Superior temporal gyrus (tissue), 1 donor: ENCODE data around the gene BIRC7.
"Not testable (repeated sequence)": the region's sequence is repeated elsewhere in the genome, so short reads cannot be mapped to it uniquely, and the experiment has no call there.

Experiments
- DNase-seq: peaks from one replicate; pipeline ENCODE4 v3.0.0-alpha.2; 2016; ENCODE audit errors: extremely low spot score

Gene BIRC7

DNA sequence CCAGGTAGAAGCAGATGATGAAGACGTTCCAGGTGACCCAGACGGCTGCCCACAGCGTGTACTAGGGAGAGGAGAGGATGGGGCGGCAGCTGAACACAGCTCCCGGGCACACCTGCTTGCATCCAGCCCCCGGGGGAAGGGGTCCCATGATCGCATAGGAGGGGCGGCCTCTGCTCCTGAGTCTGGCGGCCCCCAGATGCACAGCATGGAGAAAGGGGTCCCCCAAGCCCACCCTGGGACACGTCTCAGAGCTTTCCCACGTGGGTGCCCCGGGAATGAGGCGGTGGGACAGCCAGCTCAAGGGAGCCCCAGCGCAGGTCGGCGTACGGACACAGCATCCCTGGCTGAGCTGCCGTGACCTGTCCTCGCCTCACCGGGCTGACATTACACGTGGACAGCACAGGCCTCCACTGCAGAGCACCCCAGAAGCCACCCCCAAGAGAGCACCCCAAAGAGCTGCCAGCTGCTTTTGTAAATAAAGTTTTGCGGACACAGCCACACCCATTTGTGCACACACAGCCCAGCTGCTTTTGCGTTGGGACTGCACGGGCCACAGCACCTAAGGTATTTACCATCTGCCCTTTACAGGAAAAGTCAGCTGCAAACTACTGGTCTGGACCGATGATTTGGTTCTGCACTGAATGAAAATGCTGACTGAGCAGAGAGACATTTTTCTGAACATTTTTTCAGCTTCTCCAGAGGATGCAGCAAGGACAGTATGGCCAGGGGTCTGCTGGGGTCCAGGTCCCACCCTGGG is 13.3 kb downstream of the BIRC7 start:
- DNase-seq: no peak

- no peak for DNase-seq
Observed at GRCh38 chr20:63249891-63250290, 14.2 kb downstream of the BIRC7 start.

DNA sequence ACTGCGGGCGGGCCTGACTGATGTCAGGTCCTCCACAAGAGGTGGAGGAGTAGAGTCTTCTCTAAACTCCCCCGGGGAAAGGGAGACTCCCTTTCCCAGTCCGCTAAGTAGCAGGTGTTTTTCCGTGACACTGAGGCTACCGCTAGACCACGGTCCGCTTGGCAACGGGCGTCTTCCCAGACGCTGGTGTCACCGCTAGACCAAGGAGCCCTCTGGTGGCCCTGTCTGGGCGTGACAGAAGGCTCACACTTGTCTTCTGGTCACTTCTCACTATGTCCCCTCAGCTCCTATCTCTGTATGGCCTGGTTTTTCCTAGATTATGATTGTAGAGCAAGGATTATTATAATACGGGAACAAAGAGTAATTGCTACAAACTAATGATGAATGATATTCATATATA is 15.6 kb downstream of the BIRC7 start:
- DNase-seq: not testable (repeated sequence)

- DNase-seq: peak; percentile 14
Observed at GRCh38 chr20:63252284-63252711, 16.6 kb downstream of the BIRC7 start.

GRCh38 chr20:63253065-63253437 is 17.3 kb downstream of the BIRC7 start:
- no peak for DNase-seq

- DNase-seq: no peak
Observed at GRCh38 chr20:63253438-63254231, 17.9 kb downstream of the BIRC7 start.

DNA sequence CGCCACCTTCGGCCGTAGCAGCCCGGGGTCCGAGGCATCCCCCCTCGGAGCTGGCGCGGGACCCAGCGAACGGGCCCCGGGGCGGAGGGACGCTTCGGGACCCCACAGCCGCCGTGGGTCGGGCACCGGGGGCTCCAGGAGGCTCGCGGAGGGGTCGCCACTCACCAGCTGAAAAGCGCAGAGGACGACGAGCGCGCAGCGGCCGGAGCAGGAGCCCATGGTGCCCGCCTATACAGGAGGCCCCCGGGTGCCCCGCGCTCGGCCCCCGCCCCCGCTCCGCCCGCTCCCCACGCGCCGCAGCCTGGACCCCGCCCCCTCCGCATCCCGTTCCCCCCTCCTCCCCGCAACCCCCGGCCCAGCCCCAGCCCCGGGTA is 18.5 kb downstream of the BIRC7 start, which contains the start of gene NKAIN4:
NKAIN4 (minus strand) TSS at position 232 of the 374 bp plus-strand sequence; CDS start at position 219, 13 bp downstream.
- no peak for DNase-seq

DNA sequence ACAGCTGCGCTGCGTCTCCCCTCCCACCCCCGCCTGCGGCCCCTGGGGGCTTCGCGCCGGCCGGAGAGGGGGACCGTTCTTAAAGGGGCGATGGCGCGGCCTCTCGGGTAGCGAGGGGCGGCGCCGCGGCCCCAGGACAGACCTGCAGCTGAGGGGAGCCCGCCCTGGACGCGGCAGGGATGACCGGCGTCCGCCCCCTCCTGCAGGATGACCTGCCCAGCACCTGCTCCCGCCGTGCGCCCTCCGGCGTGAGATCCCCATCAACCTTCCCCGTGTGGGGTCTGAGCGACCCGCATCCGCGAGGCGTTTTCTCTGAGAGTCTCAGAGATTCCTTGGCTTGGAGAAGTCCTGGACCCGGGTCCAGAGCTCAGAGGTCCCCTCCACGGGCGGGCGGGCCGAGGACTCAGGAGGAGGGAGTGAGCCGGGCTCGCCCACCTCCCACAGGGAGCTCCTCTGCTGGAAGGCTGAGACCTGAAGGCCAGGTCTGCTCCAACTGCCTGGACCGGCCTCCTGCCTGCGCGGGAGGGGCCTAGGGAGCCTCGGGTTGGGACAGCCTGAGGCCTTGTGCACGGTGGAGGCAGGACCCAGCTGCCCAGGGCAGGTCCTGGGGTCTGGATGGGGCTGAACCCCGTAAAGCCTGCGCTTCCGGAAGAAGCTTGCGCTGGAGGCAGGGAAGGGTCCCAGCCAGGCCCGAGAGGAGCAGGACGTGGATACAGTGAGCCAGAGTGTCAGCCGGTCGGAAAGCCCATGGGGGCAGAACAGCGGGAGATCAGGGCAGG is 19.1 kb downstream of the BIRC7 start:
- DNase-seq: no peak

GRCh38 chr20:63255931-63256704 is 20.4 kb downstream of the BIRC7 start:
- no peak for DNase-seq

- DNase-seq: no peak
Observed at GRCh38 chr20:63256954-63257353, 21.2 kb downstream of the BIRC7 start.

- no peak for DNase-seq
Observed at GRCh38 chr20:63257629-63258028, 21.9 kb downstream of the BIRC7 start.

DNA sequence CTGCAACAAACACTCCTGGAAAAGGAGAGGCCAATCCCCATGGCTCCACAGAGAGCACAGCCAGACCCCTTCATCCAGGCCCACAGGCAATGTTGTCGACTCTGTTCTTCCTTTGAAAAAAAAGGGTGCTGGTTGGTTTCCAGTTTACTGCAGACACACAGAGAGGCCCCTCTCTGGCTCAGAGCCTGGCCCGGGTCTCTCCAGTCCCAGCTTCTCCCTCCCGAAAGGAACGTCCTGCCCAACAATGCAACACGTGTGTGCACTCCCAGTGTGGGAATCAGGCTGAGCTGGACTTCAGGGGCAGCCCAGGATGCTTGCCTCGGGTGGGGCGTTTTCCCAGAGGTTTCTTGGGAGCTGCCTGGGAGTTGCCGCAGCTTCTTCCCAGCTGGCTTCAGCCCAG is 23.1 kb downstream of the BIRC7 start:
- DNase-seq: no peak

GRCh38 chr20:63259734-63260460 is 24.2 kb downstream of the BIRC7 start:
- no peak for DNase-seq

- no peak for DNase-seq
Observed at GRCh38 chr20:63260521-63260920, 24.8 kb downstream of the BIRC7 start.

- DNase-seq: no peak
Observed at GRCh38 chr20:63261060-63261794, 25.5 kb downstream of the BIRC7 start.

- DNase-seq: no peak
Observed at GRCh38 chr20:63261795-63262528, 26.3 kb downstream of the BIRC7 start.

DNA sequence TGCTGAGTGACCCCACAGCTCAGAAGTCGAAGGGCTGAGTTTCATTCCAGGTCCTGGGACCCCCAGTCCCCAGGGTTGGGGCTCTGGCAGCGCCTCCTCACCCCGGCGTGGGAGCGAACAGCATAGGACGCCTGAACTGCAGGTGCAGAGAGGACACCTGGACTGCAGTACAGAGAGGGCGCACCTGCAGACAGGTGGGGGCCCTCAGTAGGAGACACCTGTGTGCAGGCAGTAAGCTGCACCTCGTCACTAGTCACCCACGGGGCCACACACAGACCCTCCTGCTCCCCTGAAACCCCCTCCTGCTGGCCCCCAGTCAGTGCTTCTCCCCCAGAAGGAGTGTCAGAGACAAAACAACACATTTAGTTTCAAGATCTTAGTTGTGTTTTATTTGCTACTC is 27.1 kb downstream of the BIRC7 start:
- DNase-seq: no peak

DNA sequence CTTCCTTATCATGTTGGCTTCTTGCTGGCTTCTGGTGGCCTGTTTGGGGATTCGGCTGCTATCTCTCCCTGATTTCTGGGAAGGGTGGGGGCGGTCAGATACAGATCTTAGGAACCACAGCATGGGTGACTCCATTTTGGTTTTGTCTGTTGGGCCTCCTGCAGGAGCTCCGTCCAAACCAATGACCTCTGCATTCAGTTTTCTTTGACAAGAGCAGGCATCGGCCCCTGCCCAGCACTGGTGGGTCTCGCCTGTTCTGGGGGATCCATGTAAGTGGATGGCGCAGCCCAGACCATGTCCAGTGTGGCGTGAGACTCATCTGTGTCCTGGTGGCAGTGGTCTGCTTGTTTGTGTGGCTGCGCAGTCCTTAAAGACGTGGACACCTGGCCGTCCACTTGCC is 28.3 kb downstream of the BIRC7 start:
- DNase-seq: no peak

DNA sequence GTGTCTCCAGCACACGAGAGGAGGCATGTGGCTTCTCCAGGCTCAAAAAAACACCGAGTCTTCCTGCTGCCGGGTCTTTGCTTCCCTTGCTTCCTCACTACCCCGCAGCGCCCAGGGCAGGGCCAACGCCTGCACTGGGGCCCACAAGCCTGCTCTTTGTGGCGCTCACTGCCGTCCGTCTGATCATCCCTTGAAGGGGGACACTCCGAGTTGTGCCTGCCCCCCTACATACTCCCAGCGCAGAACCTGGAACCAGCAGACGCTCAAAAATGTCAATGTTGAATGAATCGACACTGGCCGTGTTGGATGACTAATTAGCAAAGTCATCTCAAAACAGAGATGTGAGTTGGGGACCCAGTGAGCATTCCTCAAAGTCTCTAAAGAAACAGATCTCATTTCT is 28.8 kb downstream of the BIRC7 start:
- no peak for DNase-seq
